ENCODE measurements around the gene MITD1.
"Not testable (repeated sequence)": the region's sequence is repeated elsewhere in the genome, so short reads cannot be mapped to it uniquely, and the experiment has no call there.

MITD1 gene

DNA sequence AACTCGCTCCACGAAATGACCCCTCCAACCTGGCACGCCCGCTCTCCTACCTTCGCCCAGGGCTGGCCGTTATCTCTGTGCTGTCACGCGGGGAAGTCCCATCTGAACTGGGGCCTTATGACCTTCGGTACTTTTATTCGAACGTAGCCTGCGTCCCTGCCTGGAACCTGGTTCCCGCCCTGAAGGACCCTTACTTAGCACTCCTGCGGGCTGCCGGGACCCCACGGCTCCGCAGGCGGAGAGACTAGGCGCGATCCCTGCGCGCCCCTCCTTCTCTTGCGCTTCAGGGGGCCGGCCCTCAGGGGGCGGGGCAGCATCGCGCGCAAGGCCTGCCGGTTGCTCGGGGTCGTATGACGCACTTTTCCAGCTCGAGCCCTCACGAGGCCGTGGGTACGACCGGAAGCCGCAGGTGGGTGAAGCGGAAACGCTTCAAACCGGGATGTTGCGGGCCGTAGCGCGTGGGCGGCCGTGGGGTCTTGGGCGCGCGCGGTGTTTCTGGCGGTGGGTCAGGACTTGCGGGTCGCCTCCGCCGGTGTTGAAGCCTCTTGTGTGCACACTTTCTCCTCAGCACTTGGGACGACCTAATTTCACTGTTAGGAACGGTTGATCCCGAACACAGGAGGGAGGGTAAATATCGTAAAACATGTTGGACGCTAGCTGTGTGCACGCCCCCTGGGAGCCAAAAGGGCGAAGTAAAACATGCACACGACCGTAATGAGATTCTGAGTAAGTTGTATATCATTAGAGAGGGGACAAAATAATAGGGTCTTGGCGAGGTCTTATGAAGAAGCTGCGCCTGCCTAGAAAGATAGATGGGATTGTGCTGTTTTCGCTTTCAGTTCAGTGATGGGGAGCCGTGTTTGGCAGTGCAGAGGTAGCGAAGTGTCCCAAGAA is 26.0 kb downstream of the MITD1 start, which contains the start of the genes LIPT1 and TSGA10:
LIPT1 (plus strand) TSS at position 325 of the 894 bp plus-strand sequence. CDS start 6,991 bp downstream, outside the sequence.
TSGA10 (minus strand) TSS at position 300 of the 894 bp plus-strand sequence. CDS start 45,503 bp downstream, outside the sequence.
- peak; percentile 60 for DNase-seq

DNA sequence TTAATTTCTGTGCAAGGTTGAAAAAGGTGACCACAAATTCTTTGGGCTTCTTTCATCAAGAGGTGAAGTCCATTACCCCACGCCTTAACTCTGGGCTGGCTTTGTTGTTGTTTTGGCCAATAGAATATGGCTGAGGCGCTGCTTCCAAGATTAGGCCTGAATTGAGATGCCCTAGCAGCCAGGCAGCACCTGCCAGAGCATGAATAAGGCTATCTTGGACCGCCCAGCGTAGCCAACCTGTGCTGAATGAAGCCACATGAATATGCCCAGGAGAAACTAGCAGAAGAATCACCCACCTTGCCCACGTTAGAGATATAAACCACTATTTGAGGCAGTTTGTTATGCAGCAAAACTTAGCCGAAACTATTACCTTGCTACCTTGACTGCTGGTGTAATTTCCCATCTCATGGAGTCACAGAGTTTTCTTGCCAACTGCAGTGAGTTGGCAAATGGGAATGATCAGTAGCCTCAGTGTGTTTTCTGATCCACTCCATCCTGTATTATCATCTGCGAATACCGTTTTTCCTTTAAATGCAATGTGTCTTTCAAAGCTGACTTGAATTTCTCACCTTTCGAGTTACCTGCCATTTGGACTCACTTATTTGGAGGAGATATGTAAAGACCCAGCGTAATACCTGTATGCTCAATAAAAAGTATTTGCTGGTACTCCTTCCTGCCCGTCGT is 26.8 kb downstream of the MITD1 start:
- no peak for DNase-seq

DNA sequence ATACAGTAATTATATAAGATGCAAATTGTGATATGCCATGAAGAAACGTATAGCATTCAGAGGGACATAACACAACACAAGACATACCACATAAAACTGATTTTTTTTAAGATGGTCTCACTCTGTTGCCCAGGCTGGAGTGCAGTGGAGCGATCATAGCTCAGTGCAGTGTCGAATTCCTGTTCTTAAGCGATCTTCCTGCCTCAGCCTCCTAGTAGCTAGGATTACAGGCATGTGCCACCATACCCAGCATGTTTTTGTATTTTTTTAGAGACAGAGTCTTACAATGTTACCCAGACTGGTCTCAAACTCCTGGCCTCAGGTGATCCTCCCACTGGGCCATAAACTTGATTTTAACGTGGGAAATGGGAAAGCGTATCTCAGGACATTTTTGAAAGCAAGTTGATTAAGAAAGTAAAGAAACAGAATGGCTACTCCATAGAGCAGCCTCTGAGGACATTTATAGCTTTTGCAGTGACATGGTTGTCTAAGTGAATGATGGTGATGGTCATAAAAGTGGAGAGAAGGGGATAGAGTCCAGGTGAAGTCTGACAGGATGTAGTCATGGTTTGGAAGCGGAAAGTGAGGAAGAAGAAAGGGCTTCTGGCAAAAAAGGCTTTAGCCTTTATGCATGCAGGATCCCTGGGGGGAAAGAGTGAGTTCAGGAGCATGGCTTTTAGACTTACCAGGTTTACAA is 28.5 kb downstream of the MITD1 start:
- no peak for DNase-seq

DNA sequence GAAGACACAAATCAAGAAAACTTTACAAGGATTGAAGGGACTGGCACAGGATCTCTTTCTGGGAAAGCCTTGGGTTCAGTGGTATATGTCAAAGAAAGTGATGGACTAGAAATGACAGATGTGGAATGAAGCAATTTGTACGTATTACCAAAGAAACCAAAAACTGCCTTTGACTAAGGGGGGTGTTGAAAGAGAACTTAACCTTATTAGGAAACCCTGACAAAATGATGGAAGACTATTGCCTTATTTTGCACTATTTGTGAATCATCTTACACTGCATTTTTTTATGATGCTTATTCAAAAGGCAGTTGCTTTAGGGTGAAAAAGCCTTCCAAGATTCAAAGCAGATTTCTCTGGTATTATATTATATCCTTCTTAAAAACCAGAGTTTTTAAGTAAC is 30.2 kb downstream of the MITD1 start:
- no peak for DNase-seq

DNA sequence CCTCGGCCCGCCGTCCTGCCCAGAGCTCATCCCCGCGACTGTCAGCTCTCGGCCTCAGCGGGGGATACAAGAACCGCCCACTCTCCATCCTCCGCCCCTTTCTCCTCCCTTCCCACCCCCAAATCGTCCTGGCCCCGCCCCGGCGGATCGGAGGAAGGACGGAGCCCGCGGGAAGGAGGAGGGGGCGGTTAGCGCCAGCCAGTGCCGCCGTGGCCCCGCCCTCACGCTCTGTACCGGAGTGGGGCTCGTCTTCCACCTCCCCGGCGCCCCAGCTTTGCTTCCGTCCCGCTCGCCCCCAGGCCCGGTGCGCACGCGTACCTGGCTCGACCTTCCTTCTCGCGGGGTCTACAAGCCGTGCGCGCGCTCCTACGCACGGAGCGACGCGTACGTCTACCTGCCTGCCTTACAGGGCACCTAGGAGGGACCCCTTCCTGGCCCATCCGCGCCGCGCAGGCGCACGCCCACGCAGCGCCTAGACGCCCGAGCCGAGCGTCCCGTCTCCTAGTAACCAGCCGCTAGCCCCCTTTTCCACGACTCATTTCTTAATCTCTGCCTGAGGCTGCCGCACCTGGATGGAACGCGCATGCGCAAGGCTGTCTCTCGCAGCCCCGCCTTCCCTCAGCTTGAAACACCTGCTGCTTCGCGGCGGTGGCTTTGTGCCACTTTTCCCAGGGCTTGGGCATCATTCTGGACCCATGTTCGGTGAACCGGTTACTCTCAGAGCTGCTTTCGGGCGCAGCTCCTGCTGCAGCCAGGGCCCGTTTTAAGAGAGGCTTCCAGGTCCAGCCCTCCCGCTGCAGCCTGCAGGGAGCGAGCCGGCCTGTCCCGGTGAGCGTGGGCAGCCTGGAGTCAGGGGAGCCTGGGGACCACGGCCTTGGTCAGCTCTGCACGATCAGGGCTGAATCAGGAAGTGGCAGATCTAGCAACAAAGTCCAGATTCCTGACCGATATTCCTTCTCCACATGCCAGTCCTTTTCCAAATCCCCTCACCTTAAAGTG is 39.4 kb downstream of the MITD1 start, which contains the start of gene C2orf15:
C2orf15 (plus strand) TSS at position 598 of the 999 bp plus-strand sequence. CDS start 8,852 bp downstream, outside the sequence.
- peak; percentile 93 for DNase-seq

DNA sequence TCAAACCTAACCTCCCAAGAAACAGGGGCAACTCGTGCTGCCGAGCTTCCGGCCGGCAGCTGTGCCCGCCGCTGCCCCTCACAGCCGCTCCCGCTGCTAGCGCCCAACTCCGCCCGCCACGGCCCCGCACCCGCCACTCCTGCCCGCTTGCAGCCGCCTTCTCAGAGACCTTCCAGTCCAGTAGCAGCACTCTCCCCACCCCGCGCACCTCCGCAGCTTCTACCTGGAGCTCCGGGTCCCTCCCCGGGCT is 40.1 kb downstream of the MITD1 start:
- peak; percentile 40 for DNase-seq

DNA sequence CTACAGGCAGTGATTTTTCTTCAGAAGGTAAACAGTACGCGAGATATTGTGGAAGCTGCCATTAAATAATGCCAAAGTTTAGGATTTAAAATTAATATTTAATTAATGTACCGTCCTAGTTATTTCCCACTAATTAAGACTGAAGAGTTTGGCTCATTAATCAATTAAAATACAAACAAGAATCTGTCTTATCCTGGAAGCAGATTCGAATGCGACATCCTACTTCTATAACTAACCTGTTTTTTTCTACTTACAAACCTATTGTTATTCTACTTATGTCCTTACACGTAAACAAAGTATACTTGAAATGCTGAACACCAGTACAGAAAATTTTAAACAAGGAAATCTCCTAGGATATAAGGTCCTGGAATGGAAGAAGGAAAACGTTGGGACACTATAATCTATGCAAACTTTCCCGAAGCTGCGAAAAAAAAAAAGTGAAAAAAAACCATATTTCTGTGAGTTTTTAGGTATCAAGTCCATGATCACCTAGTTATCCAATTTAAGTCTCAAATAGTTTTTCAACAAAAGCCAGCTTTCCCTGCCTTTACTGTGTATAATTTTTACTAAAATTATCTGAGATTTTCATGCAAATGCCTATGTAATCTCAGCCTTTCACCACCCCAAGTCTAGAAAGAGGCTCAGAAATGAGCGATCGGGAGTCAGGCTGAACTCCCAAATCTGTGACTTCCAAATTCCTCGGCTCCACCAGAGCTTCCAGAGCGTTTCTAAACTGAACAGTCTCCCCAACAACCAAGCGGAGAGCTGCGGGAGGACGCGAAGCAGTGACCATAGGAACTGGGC is 40.6 kb downstream of the MITD1 start:
- DNase-seq = no peak

DNA sequence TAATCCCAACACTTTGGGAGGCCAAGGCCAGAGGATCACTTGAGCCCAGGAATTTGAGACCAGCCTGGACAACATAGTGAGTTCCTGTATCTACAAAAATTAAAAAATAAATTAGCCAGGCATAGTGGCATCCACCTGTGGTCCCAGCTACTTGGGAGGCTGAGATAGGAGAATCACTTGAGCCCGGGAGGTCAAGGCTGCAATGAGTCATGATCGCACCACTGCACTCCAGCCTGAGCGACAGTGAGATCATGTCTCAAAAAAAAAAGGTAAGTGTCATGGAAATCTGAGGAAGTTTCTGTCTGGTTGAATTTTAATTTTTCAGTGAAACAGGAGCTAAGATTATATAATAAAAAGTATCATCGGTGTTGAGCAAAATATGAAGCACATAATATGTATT is 41.9 kb downstream of the MITD1 start:
- DNase-seq = no peak

DNA sequence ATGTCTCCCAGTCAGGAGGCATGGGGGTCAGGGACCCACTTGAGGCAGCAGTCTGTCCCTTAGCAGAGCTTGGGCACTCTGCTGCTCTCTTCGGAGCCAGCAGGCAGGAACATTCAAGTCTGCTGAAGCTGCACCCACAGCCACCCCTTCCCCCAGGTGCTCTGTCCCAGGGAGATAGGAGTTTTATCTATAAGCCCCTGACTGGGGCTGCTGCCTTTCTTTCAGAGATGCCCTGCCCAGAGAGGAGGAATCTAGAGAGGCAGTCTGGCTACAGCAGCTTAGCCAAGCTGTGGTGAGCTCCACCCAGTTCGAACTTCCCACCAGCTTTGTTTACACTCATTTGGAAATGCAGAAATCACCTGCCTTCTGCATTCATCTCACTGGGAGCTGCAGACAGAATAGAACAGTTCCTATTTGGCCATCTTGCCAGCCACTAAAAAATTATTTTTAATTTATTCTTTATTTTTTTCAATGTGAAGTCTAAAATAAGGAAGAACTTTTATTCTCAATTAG is 45.8 kb downstream of the MITD1 start:
- not testable (repeated sequence) for DNase-seq

DNA sequence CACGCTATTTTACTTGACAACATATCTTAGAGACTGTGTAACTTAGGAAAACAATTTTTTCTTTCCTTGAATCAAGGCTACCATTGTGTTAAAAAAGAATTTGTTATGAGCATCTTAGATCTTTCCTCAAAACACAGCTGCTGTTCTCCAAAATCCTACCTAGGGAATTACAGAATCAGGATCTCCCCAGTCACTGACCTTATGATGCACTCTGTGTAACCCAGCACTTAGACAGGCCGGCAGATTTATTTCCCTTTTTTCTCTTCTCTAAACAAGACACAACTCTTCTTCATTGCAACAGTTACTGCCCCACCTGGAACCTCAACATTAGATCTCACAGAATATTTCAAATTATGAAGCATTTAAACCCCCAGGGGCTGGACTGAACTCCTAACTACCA is 52.9 kb downstream of the MITD1 start:
- DNase-seq = no peak

All from NCI-H1417 treated with DMSO at 0.1 percent for 48 hours (cell line).